HG03342 (cell line): ENCODE data around the gene CEP126.

Experiments used
- ATAC-seq: cut with Tn5 transposase; IDR thresholded peaks from one replicate; pipeline ENCODE4 v1.9.1; 2021; ENCODE audit warnings: mild to moderate bottlenecking, moderate library complexity; ENCODE audit not compliant: unreplicated experiment

CEP126 gene

DNA sequence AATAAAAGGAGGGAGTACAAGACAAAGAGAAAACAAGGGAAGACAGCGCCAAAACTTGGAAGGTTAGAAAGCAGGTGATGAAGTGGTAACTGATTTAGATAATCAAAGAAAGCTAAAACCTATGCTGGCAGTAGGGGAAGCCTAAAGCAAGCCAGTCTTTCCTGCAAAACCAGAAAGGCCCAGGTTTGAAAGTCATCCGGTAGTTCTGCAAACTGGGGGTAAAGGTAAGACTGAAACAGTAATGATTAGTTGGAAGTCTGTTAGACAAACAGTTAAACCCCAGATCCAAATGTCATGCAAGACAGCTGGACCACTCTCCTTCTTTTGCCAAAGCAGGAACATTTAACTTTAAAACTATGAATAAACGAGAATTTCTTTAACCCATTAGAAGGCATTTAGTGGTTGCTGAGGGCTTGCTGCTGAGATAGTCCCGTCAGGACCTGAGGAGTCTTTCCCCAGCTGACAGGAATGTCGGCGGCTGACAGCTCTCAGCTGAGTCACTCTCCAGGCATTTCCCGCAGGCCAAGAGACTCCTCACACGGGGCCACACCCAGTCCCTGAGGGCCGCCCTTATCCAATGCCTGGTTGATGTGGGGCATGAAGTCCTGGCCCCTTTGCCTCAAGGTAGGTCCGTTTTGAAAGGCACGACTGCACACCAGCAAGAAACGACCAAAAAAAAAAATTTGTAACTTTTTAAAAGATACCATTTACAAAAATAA lies 96.1 kb downstream of the CEP126 start:
- ATAC-seq, result no peak

DNA sequence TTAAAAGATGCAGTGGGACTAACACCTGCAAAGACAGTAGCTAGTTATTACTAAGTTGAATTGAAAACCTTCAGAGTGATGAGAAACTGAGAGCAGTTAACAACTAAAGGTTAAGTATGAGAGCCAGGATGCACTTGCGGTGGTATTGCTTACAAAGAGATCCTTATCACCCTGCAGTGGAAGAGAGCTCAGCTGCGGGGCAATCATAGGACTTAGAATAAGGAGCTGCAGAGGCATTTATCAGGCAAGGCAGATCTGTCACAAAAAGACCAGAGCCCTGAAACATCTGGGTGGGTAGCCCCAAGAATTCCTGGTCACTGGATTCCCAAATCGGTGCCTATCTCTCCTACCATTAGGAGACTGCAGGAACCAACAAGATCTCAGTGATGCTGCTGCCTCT lies 98.1 kb downstream of the CEP126 start:
- no peak for ATAC-seq

DNA sequence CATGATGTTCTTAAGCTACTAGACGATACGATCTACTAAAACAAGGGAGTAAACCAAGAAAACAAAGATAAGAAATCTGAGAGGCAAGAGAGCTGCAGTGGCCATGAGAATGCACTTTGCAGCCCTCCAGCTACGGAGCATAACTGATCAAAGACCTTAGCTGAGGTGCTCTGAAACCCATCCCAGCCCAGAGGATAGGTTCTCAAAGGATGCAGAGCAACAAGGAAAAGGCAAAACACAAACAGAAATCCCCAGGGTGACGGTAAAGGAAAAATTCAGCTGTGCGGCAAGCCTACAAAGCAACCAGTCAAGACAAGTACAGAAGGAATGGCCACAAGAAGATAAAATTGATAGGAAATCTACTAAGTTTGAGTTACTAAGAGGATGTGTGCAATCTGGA lies 99.9 kb downstream of the CEP126 start:
- no peak for ATAC-seq

DNA sequence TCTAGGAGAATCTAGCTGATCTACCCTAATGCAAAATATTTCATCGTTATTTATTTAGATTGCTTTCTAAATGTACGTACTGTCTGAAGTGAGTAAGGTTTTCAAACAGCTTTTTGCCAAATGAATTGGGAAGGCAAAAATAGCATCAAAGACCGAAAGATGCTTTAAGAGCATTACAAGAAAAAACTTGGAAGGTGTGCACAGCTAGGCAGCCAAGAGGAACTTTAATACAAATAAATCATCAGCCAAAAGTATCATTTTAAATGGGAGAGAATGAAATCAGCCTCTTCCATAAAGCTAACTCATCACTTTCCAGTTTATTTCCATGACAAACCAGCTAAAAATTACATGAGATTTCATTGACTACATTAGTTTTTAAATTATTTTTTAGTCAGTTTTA lies 102.2 kb downstream of the CEP126 start:
- no peak for ATAC-seq

DNA sequence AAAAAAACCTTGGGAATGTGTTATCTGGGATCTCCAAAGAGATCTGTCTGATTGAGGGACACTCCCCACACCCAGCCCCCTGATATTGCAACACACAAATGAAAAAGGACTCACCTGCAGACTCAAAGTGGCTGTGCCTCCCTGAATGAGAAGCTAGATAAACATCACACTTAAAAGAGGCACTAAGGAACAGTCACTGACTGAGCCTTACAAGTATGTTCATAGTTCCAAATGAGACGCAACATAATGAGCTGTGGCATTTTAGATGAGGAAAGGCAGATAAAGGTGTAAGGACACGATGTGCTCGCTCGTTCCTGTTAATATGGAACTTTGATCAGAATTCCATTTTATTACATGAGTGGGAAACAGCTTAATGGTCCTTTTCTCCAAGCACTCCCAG lies 111.4 kb downstream of the CEP126 start:
- no peak for ATAC-seq

DNA sequence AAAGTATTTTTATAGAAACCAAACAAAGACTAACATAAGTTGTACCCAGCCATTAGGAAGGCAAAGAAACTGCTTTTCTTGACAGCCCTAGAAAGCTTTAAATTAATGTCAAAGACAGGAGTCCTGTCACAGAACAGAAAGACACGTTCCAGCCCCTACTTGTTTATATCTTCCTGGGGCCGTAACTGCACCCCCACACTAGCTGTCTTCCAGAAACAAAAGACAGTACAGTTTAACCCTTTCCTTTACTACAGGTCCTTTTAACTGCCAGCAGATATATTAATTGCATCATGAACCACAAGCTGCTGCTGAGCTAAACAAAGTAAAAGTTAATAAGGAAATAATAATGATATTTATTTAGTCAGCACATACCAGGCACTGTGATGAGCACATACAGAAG lies 112.1 kb downstream of the CEP126 start:
- ATAC-seq, result no peak

DNA sequence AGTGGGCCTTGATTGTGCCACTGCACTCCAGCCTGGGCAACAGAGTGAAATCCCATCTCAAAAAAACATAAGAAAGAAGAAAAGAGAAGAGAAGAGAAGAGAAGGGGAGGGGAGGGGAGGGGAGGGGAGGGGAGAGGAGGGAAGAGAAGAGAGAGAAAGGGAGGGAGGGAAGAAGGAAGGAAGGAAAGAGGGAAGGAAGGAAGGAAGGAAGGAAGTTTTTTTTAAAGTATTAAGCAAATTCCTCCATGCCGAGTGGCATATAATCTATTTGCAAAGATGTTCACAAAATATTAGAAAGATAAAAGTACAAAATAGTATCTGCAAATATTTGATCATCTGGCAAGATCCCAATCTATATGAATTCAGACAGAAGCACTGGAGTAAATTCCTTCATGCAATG lies 121.9 kb downstream of the CEP126 start:
- ATAC-seq, result no peak

DNA sequence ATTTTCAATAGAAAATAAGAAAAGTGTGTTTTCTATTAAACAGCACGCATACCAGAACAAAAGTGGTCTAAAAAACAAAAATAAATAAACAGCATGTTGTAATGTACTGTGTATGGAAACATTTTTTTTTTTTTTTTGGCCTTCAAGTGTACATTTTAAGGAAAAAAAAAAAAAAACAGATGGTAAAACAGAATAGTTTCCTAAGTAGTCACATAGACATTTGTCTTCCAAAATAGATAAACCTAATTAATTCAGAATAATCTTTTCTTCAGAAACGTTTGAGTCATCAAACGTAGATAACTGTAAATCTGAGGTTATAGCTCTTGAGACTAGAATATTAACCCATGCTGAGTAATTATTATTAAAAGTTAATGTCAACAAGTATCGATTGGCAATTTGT lies 132.0 kb downstream of the CEP126 start:
- ATAC-seq, result no peak

DNA sequence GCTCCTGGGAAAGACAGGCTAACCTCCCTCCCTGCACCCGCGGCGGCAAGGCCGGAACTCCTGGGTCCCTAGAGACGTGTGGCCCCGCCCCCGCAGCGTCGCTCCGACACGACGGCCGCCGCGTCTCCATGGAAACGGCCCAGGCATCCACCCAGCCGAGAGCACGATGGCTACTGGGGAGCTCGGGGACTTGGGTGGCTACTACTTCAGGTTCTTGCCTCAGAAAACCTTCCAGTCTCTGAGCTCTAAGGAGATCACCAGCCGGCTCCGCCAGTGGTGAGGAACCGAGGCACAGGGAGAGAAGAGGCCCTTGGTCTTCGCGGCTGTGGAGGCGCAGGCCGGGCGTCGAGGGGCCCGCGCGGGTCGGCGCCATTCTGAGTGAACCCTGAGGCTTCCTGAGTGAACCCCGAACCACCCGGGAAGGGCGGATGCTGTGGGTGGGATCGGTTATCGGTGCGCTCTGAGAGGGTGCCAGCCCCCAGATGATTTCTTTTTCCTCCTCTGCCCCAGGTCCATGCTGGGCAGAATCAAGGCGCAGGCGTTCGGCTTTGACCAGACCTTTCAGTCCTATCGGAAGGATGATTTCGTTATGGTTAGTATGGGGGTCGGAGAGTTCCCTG lies 132.6 kb downstream of the CEP126 start, which contains the start of gene CFAP300:
Gene CFAP300, plus strand, starts transcription at position 133 of the 620 bp plus-strand sequence. Its CDS starts 34 bp downstream, at position 167.
- ATAC-seq, result peak; percentile 69
